IPS-18a (cell line): ENCODE measurements around the gene FOXN3.
A peak's percentile ranks its signal among the peaks of the same experiment; 100 is the strongest.

Experiments
- H3K27ac ChIP-seq: one replicate; pipeline ENCODE4 v1.5.1; 2013; ENCODE audit warnings: low read length
- H3K27me3 ChIP-seq: one replicate; pipeline ENCODE4 v1.6.1; 2013; ENCODE audit warnings: mild to moderate bottlenecking, low read length; ENCODE audit not compliant: control insufficient read depth, insufficient read depth
- H3K36me3 ChIP-seq: one replicate; pipeline ENCODE4 v1.6.1; 2013; ENCODE audit warnings: low read depth, low read length; ENCODE audit not compliant: control insufficient read depth
- H3K4me1 ChIP-seq: one replicate; pipeline ENCODE4 v1.6.1; 2013; ENCODE audit warnings: low read depth, low read length; ENCODE audit not compliant: control insufficient read depth
- H3K4me3 ChIP-seq: one replicate; pipeline ENCODE4 v1.5.1; 2013; ENCODE audit warnings: low read length
- H3K9ac ChIP-seq: one replicate; pipeline ENCODE4 v1.6.1; 2013; ENCODE audit warnings: mild to moderate bottlenecking, low read length, moderate library complexity
- H3K9me3 ChIP-seq: one replicate; pipeline ENCODE4 v1.6.1; 2013; ENCODE audit warnings: low read depth, low read length; ENCODE audit not compliant: control insufficient read depth

Gene FOXN3

DNA sequence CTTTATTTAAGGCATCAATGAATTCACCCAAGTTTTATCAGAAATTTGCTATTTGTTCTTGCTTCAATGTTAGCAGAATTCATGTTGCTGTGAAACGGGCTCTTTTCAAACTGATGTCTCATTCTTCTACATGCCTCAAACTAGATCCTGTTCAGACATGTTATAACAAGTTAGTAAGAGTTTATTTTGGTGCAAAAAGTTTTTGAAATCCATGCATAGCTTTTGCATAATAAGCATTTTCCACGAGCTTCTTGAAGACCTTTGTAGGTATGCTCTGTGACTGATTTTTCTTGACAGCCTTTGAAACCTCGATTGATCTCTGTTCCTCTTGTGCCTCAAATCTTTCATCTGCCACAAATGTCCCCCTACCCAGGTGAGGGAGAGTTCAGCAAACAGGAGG, 275.2 kb downstream of the FOXN3 start:
- H3K9ac ChIP-seq: no peak overlapping the region
- no peaks in the 10 kb centered on the region for H3K9me3 ChIP-seq
- H3K36me3 ChIP-seq: no peaks in the 10 kb centered on the region
- H3K4me1 ChIP-seq: peaks cover 18% of the 10 kb centered on the region
- H3K27me3 ChIP-seq: no peaks in the 10 kb centered on the region
- H3K4me3 ChIP-seq: no peak overlapping the region
- H3K27ac ChIP-seq: no peak overlapping the region

GRCh38 chr14:89140326-89140725, 276.7 kb downstream of the FOXN3 start:
- no peaks in the 10 kb centered on the region for H3K27me3 ChIP-seq
- H3K4me1 ChIP-seq: peaks cover 18% of the 10 kb centered on the region
- no peak overlapping the region for H3K4me3 ChIP-seq
- no peak overlapping the region for H3K9ac ChIP-seq
- H3K27ac ChIP-seq: no peak overlapping the region
- H3K36me3 ChIP-seq: no peaks in the 10 kb centered on the region
- no peaks in the 10 kb centered on the region for H3K9me3 ChIP-seq

GRCh38 chr14:89139404-89140247, 277.4 kb downstream of the FOXN3 start:
- Histone ChIP-seq H3K9ac (no peak overlapping the region), H3K27ac (no peak overlapping the region), H3K4me3 (peak overlapping the region; percentile 16)

DNA sequence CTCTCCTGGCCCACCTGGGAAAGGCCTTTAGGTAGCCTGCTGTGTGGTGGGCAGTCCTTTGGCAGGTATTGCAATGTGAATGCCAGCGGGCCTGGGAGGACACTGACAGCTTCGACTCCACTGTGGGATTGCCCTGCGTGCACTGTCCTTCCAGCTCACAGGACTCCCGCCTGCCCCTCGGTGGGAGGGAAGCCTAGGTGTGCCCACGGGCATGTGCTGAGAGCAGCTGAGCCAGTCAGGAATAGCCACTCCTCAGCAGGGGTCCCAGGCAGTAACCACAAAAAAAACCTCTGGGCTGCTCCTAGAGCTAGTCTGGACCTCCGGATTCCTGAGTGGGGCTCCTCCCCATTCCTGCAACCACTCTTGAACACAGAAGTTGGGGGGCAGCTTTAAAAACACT, 278.2 kb downstream of the FOXN3 start:
- Histone ChIP-seq H3K27me3 (no peaks in the 10 kb centered on the region), H3K27ac (no peak overlapping the region), H3K9me3 (no peaks in the 10 kb centered on the region), H3K36me3 (no peaks in the 10 kb centered on the region), H3K4me1 (peaks cover 18% of the 10 kb centered on the region), H3K4me3 (no peak overlapping the region), H3K9ac (no peak overlapping the region)

More at GRCh38 chr14:89139404-89140247, 277.4 kb downstream of the FOXN3 start:
- Histone ChIP-seq H3K27me3 (no peaks in the 10 kb centered on the region), H3K36me3 (no peaks in the 10 kb centered on the region), H3K4me1 (peaks cover 18% of the 10 kb centered on the region), H3K9me3 (no peaks in the 10 kb centered on the region)

DNA sequence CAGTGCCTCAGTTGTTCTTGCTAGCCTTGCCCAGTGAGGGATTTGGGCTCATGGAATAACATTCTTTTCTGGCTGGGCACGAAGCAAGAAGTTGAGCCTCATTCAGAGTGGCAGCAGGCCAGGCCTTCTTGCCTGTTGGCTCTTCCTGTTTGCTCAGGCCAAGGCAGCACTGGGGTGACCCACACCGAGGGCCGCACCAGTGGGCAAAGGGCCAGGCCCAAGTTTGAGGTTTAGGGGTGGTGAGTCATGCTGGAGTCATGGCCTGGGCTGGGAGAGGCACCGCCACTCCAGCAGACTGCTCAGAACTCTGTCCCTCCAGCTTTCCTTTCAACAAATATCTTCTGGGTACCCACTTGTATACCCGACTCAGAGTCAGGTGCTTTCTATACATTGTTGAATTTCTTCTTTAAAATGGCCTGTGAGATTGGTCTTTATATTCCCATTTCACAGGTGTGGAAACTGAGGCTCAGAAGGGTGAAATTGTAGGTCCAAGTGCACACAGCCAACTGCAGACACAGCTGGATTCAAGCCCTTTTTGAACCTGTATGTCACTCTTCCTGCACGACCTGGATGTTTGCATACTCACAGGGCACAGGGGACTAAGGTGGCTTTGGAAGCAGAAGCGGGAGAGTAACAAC, 279.4 kb downstream of the FOXN3 start:
- no peaks in the 10 kb centered on the region for H3K36me3 ChIP-seq
- no peak overlapping the region for H3K27ac ChIP-seq
- no peaks in the 10 kb centered on the region for H3K27me3 ChIP-seq
- no peak overlapping the region for H3K9ac ChIP-seq
- H3K4me1 ChIP-seq: peaks cover 18% of the 10 kb centered on the region
- H3K4me3 ChIP-seq: no peak overlapping the region
- H3K9me3 ChIP-seq: no peaks in the 10 kb centered on the region

GRCh38 chr14:89136587-89136986, 280.4 kb downstream of the FOXN3 start:
- Histone ChIP-seq H3K9me3 (no peaks in the 10 kb centered on the region), H3K27ac (no peak overlapping the region), H3K9ac (no peak overlapping the region), H3K36me3 (no peaks in the 10 kb centered on the region), H3K27me3 (no peaks in the 10 kb centered on the region), H3K4me3 (no peak overlapping the region), H3K4me1 (peaks cover 18% of the 10 kb centered on the region)

- H3K27me3 ChIP-seq: no peaks in the 10 kb centered on the region
- H3K4me3 ChIP-seq: no peak overlapping the region
- H3K27ac ChIP-seq: no peak overlapping the region
- no peaks in the 10 kb centered on the region for H3K36me3 ChIP-seq
- peaks cover 11% of the 10 kb centered on the region for H3K4me1 ChIP-seq
- no peak overlapping the region for H3K9ac ChIP-seq
- H3K9me3 ChIP-seq: no peaks in the 10 kb centered on the region
Measured at GRCh38 chr14:89134640-89135039, 282.4 kb downstream of the FOXN3 start.

- Histone ChIP-seq H3K9ac (no peak overlapping the region), H3K27me3 (no peaks in the 10 kb centered on the region), H3K9me3 (no peaks in the 10 kb centered on the region), H3K36me3 (no peaks in the 10 kb centered on the region), H3K4me3 (no peak overlapping the region), H3K27ac (no peak overlapping the region), H3K4me1 (no peaks in the 10 kb centered on the region)
Measured at GRCh38 chr14:89131004-89131750, 285.9 kb downstream of the FOXN3 start.

DNA sequence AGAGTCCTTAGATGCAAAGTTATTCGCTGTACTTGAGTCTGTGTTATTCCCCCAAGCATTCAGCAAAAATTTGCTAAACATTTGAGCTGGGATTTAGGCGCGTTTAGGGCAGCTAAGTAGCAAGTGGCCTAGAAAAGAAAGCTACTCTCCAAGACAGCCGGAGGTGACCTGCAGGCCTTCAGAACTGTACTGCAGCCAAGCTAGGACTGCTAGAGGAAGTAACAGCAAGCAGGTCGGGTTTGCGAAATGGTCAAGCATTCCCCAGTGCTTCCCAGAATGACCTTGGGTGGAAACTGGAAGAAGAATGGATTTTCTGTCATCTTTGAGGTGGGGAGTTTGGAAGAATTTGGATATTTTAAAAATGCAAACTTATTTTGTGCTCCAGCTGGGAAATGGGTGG, 287.5 kb downstream of the FOXN3 start:
- H3K4me3 ChIP-seq: no peak overlapping the region
- H3K36me3 ChIP-seq: no peaks in the 10 kb centered on the region
- H3K27ac ChIP-seq: no peak overlapping the region
- no peaks in the 10 kb centered on the region for H3K27me3 ChIP-seq
- H3K9ac ChIP-seq: no peak overlapping the region
- no peaks in the 10 kb centered on the region for H3K9me3 ChIP-seq
- H3K4me1 ChIP-seq: no peaks in the 10 kb centered on the region

- no peaks in the 10 kb centered on the region for H3K9me3 ChIP-seq
- H3K4me3 ChIP-seq: no peak overlapping the region
- no peak overlapping the region for H3K27ac ChIP-seq
- H3K27me3 ChIP-seq: no peaks in the 10 kb centered on the region
- H3K36me3 ChIP-seq: no peaks in the 10 kb centered on the region
- no peak overlapping the region for H3K9ac ChIP-seq
- H3K4me1 ChIP-seq: no peaks in the 10 kb centered on the region
Measured at GRCh38 chr14:89128311-89129026, 288.6 kb downstream of the FOXN3 start.

GRCh38 chr14:89126461-89126860, 290.6 kb downstream of the FOXN3 start:
- Histone ChIP-seq H3K36me3 (no peaks in the 10 kb centered on the region), H3K9me3 (no peaks in the 10 kb centered on the region), H3K4me1 (peaks cover 12% of the 10 kb centered on the region), H3K4me3 (no peak overlapping the region), H3K27me3 (no peaks in the 10 kb centered on the region), H3K27ac (no peak overlapping the region), H3K9ac (no peak overlapping the region)
